EH (cell line): ENCODE measurements around the gene RNF144A.

Experiments
- DNase-seq: peaks from one replicate; pipeline ENCODE4 v3.0.0-alpha.2; 2015; ENCODE audit warnings: low read depth

Gene RNF144A

DNA sequence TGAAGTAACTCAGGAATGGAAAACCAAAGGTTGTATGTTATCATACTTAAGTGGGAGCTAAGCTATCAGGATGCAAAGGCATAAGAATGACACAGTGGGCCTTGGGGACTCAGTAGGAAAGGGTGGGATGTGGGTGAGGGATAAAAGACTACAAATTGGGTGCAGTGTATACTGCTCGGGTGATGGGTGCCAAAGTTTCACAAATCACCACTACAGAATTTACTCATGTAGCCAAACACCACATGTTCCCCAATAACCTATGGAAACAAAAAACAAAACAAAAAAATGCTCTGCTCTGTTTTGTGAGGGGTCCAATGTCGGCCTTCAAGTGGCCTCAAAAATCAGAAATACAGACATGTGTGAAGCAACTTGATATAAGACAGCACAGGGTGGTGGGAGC, 8.9 kb upstream of the RNF144A start:
- DNase-seq, result no peak

DNA sequence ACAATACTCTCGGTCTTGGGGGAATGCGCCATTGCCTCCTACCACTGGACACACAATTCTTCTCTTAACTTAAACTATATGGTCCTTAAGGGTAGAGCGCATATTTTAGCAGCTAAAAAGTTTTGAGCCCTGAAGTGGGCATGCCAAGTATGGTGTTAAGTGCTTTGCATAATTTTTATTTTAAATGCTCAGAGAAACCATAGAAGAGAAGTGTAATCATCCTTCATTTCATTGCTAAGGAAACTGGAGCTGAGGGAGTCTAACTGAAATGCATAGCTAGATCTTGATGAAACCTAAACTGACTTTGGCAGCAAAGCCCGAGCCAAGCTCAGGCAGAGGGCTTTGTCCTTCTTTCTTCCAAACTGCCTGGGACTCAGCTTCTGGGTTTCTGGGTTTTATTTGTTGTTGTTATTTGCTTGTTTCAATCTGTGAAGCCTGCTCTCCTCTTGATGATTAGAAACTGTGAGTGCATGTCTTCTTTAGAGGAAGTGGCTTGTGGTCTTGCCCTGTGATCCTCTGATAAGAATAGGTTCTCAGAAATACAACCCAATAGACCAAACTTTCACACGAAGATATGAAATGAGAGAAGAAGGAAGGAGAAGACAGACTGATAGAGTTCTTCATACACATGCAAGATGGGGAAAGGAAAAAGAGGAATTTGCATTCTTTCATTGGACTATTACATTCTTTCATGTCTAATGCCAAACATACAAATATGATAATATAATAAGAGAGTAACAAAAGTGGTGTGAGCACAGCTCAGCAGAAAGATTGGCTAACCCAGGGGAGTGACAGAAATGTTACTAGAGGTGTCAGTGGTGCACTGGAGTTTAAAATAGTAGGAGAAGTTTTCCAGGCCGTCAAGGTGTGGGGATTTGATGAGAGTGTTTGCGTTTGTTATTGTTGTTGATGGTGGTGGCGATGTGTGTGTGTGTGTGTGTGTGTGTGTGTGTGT, 7.5 kb upstream of the RNF144A start:
- no peak for DNase-seq

DNA sequence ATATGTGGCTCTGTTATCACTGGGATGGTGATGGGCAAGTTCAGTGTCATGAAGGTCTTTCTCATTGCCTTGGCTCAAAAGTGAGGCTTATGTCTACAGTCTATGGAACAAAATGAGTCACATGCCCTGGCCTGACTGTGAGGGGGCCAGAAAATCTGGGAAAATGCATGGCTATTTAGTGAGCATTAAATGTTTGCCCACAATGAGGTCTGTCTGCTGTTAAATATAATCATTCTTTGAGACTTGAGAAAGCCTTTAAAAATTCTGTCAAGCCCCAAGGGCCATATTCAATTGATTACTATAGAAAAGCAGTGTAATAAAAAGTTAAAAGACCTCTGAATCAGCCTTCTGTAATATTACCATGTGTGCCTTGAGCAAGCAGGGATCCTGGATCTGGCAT, 5.5 kb upstream of the RNF144A start:
- DNase-seq, result no peak

DNA sequence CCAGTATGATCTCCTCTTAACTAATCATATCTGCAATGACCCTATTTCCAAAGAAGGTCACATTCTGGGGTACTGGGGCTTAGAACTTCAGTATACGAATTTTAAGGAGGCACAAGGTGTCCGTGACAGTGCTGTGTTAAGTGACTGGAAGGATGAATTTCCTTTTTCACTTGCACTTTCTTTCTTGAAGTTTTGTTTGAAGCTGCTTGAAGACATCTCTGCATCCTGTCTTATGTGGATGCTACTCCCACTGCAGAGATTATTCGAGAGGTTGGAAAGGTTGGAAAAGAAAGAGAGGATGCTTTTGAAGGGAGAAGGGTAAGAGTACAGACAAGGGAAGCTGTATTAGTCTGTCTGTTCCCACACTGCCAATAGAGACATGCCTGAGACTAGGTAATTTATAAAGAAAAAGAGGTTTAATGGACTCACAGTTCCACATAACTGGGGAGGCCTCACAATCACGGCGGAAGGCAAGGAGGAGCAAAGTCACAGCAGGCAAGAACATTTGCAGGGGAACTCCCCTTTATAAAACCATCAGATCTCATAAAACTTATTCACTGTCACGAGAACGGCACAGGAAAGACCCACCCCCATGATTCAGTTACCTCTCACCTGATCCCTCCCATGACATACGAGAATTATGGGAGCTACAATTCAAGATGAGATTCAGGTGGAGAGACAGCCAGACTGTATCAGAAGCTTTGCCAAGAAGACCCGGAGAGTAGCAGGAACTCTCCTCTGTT, 3.6 kb upstream of the RNF144A start:
- DNase-seq, result no peak

DNA sequence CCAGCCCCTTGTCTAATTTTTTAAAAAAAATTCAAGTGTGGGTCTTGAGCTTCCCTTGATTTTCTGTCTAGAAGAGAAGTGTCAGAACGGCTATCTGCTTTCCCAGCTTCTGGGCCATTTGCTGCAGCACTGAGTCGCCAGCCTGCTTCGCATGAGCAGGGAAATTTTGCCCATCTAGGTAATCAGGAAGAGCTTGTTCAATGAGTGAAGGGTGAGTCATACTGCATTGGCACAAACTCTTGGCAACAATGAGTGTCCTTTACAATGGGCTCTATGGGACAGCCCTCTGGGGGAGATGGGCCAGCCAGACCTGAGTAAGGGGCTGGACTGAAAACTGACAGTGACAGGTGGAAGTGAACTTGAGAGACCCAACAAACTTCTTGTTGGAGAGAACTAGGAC, 2.4 kb upstream of the RNF144A start:
- no peak for DNase-seq

DNA sequence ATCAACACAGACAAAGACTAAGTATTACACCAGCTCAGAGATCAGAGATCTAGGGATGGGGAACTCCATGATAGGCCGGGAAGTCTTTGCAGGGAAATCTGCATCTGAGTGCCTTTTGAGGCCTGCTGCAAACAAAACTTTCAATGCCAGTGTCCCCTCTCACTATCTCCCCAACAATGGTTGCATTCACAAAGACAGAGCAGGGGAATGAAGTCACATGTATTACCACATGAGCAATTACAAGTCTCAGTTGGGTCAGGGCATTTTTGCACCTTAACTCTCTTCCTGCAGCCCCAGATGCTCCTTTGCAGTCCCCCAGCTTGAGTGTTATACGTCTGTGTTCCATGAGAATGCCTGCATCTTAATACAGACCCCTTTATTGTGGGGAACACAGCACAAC, 1.8 kb upstream of the RNF144A start:
- no peak for DNase-seq

DNA sequence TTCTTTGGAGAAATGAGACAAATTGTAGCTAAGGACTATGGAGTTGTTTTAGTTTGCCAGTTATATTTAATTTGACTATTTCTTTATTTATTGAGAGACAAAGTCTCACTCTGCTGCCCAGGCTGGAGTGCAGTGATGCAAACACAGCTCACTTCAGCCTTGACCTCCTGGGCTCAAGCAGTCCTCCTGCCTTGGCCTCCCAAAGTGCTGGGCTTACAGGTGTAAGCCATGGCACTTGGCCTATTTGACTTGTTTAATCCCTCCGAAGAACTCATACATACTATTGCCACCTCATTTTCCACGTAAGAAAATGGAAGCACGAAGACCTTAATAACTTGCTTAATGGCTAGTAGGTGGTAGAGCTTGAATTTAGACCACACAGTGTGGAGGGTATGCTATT, 988 bp upstream of the RNF144A start:
- DNase-seq, result no peak

DNA sequence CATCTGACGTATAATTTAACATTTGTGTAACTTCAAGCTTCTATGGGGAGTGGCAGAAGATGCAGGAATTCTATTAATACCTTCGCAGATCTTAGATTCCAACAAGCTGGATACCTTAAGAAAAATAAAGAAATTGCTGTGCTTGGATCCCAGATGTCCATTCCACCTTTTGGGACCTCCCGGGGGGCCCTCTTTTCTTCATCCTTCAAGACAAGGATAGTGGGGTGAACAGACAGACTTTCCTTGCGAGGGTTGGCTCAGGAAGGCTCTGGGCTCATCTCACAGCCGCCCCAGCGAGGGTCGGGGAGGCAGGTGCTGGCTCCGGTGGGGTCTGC, 509 bp upstream of the RNF144A start:
- DNase-seq, result no peak

DNA sequence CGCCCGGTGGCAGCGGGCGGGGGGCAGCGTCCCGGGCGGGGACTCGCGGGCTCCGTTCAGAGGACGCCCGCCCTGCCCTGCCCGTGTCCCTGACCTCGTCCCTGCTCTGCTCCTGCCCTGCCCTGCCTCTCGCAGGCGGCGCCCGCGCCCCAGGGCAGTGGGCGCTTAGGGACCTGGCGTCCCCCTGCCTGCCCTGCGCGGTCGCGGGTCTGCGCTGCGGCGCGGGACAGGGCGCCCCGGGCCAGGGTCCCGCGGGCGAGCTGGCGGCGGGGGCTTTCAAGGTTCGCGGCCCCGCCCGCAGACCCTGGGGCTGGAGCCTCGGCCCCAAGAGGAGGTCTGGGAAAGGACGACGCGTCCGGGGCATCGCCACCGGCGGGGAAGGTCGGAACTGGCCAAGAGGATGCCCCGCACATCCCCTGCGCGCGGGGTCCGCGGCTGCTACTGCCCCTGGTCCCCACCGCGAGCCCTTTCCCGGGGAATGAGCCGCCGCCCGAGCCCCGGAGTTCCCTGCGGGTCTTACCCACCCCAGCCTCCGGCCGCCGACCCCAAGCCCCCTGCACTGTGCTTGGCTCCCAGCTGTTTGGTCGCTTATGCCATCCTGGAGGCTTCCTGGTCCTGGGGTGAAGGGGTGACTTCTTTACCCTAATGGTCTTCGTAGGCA, 679 bp downstream of the RNF144A start:
- no peak for DNase-seq

DNA sequence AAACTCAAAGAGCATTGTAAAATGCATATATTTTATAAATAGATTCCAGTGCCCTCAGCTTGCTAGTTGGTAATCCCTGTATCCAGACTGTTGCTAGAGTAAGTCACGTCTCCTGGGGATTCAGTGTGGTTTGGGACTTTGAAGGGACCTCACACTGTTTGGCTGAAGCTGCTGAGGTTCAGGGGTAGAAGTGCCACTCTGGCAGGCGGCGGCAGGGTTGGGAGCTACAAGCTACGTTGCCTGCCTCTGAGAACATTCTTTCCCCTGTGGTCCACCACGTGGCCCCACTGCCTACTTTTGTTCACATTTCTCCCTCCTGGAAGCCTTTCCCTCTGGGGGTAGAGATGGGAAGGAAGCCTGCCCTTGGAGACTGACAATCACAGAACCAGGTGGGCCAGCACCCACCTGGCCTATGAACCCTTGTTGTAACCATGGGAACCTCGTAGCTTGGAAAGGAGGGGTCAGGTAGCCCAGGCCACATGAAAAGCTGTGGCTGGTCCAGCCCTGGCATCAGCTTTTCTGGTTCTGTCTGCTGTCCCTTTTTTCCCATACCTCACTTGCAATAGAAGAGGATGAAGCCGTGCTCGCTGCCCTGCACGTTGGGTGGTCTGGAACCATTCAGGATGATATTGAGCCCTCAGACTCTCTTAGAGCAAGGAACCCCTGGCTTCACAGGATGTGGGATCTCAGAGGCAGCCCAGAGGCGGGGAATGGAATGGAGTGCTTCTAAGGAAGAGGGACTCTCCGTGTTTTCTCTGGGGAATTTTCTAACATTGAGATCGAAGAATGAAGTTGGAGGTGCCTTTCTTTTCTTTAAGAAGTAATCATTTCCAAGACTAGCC, 2.9 kb downstream of the RNF144A start:
- no peak for DNase-seq

DNA sequence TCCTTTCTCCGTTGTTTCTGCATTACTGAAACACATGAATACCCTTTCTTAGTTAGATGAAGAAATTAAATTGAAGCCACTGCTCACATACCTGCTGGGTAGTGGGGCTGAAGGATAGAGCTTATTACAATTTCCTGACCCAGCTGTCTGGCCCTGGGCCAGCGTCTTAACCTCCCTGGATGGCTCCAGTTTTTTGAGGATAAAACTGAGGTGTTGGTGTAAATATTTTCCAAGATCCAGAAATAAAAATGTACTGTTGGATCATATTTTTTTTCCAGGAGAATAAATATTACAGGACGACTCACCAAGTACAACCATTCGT, 3.5 kb downstream of the RNF144A start:
- no peak for DNase-seq

DNA sequence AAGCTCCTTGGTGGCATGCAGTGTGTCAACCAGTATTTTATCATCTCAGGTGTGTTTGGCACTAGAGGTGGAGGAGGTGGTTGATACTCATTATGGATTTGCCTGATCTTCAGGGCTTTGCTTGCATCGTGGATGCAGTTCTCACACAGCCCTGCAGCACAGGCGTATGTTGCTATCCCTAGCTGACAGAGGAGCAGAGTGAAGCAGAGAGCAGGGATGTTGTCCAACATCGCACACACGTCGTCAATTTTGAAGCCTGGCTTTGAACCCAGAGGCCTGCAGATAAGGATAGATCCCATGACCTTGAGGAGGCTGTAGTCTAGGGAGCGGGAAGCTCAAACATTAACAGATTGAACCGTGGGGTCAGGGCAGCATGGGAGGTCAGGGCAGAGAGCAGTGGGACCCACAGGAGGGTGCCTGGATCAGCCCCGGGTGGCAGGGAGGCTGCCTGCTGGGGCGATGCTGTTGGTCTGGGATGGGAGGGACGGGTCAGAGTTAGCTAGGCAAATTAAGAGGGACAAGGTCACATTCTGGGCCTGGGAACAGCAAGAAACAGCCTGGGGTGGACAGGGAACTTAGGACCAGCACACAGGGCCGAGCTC, 4.2 kb downstream of the RNF144A start:
- no peak for DNase-seq

DNA sequence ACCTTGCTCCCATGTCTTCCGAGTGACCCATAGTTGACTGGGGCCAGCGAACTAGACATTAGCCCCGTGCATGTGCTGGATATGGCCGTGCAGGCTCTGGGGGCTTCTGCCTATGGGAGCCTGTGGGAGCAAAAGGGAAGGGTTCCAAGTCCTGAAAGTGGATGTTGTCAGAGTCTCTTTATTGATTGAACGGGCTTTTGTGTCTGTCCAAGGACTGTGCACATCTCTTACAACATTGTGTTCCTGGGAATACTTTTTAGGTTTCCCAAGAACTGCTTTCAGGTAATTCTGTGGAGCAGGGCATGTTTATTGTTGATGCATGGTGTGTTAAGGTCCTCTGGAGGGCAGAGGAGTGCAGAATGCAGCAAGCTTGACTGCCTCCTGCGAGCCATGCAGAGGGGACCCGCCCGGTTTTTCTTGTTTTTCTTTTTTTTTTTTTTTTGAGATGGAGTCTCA, 5.0 kb downstream of the RNF144A start:
- no peak for DNase-seq

DNA sequence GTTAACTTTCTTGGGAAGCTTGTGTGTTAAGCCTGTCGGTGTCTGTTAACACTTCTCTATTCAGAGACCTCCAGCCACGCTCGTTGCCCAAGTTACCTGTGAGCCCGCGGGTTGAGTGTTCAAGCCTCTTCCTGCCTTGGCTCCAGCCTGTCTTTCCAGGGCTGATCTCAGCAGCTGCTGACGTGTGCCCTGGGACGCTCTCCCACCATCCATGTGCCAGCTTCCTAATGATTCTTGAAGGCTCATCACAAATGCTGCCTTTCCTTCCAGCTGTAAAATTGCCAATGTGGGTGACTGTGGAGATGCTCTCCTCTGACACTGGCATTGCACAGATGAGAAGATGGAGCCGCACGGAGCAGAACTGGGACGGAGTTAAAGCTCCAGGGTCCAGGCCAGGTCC, 6.1 kb downstream of the RNF144A start:
- DNase-seq, result no peak

DNA sequence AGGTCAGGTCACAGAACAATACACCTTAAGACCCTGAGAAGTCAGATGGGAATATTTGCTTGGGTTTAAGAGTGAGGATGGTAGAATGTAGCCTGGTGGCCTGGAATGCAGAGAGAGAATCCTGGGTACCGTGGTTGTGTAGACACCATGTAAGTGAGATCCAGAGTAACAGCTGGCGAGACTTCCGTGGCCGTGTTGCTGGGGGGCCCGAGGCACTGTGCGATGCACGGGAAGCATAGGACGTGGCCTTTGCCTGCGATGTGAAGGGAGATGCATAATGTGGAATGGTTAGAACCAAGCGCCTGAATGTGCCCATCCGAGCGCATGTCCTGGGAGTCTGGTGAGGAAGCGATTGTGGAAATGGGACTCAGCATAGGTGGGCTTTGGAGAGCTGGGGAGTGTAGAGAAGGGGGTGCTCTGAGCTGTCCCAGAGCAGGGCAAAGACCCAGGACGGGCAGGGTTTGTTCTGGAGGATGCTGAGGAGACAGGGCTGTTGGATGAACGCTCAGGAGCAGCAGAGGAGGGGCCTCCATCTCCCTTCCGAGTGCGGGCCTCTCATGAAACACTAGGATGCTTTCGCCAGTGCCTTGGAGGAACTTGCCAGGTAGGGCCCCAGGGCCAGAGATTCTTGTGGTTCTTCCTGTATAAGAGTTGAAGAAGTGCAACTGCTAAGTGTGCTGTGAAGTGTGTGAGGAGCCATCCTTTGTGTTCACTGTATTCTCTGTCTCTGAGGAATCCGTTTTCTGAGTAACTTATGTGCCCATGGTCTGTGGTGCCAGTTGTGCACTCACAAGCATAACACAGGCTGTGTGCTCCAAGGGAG, 7.1 kb downstream of the RNF144A start:
- DNase-seq, result no peak

DNA sequence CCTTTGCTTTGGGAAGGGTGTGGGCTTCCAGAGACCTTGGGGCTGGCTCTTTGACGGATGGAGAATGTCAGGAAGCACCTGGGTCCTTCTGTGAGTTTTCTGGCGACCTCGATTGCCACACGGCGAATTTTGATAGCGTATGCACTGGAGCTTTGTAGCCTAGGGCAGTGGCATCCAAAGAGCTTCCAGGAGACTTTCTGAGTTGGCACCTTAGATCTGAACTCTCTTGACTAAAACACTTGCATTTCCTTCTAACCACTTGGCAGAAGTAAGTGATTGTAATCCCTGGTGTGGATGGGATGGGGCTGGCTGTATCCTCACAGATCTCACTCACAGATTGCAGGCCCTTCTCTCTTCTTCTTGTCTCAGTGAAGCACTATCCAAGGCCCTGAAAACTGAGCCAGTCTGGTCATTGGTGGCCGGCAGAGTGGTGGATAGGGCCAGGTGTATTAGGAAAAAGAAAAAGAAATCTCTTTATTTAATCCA, 7.8 kb downstream of the RNF144A start:
- no peak for DNase-seq

DNA sequence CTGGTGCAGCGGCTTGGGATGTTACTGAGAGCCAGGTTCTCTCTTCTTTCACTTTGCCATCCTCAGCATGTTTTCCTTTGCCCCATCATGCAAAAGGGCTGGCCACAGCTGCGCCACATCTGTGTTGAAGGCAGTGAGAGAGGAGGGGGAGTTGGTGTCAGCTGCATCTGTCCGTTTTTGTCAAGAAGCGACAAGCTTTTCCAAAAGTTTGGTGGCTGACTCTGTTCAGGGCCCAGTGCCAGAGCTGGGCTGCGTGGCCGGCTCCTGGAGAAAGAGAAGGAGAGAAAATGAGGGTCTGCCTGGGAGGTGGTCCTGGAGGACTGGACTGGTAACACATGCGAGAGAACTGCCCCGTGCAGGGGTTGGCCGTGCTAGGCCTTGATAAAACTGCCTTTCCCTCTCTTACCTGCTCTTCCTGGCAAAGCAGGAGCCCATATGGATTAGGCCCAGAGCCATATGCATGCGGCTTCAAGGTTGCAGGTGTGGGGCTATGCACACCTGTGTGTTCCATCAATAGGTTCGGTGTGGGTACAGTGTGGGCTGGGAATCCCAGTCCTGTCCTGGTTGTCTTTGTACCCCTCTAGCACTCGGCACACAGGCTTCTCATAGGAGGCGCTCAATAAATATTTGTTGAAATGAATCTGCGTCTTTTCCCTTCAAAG, 9.0 kb downstream of the RNF144A start:
- no peak for DNase-seq

DNA sequence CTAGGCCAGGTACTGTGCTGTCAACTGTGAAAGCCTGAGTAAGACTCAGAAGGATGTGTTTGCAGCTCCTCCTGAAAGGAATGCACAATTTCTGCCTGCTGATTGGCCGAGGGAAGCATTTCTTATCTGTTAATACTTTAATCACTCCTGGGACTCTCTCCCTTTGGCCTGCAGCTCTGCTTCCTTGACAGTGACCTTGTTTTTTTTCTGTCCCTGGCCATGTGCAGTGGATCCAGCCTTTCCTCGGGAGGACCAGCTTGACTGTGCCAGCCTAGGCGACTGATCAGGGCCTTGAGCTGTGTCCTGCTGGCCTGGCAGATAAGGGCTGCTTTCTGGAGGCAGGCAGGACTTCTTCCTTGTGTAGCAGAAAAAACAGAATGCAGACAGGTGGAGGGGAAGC, 10.0 kb downstream of the RNF144A start:
- no peak for DNase-seq

DNA sequence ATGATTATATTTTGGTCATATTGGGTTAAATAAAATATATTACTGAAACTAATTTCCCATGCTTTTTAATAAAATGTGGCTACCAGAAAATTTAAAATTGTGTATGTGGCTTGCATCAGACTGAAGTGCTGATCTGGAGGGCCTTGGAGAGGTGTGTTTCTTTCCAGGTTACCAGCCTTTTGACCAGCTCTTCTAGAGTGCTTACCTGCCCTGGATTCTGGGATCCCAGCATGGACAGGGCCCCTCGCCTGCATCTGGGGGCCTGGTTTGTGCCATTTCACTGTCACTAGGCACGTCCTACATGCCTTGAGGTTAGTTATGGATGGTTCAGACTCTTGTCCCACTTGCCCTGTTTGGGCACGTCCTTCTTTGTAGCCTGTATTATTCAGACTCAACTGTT, 10.5 kb downstream of the RNF144A start:
- no peak for DNase-seq

DNA sequence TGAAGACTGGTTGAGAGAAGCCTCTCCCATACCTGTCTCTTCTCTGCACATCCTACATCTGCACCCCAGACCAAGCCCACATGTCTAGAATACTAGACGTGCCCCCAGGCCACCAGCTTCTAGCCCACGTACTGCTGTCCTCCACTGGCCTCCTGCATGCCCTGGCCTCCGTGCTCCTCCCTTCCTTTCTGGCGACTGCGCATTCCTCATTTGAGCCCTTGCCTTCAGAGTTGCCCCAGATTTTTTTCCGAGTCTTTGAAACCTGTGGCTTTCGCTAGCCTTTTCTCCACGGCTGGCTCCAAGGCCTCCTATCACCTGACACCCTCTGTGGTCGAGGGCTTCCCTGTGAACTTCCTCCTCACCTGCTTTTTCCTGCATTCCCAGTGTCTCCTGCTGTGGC, 11.2 kb downstream of the RNF144A start:
- DNase-seq, result no peak
